Body of pancreas (tissue), 4 donors: ENCODE measurements around the gene ZNF536. TPM values are rescaled to one million over a fixed set of nuclear protein-coding genes. Genes with fewer than 3 reads are reported as not detected.
"Not testable (repeated sequence)": the region's sequence is repeated elsewhere in the genome, so short reads cannot be mapped to it uniquely, and the experiment has no call there.

Experiments used
- ATAC-seq: fragments of 150-250 bp; one replicate; pipeline ENCODE4 v1.9.1; 2016
- DNase-seq, 4 donors: peaks; one replicate each; pipeline ENCODE4 v3.0.0-alpha.2; 2019
- H3K27ac ChIP-seq, 4 donors: fragments of 200-600 bp; sonication (generic); 1 replicate in 3 of 4; 2 replicates in 1 of 4; pipeline versions ENCODE4 v1.5.1 to v1.6.1; 2016 to 2019; ENCODE audit warnings: mild to moderate bottlenecking in 1 of 4, mixed read lengths in 1 of 4, moderate library complexity in 1 of 4
- H3K27me3 ChIP-seq, 2 donors: fragments of 200-600 bp; sonication (generic); one replicate each; pipeline ENCODE4 v1.6.0; 2016; ENCODE audit warnings: mild to moderate bottlenecking in 1 of 2
- H3K36me3 ChIP-seq, 2 donors: fragments of 200-600 bp; sonication (generic); replicated peaks in 1 of 2; 2 replicates each; pipeline ENCODE4 v1.5.1; 2016; ENCODE audit warnings: low read depth in 2 of 2; ENCODE audit not compliant: insufficient read depth in 1 of 2
- H3K4me1 ChIP-seq: fragments of 200-600 bp; sonication (generic); one replicate; pipeline ENCODE4 v1.6.0; 2016
- H3K4me3 ChIP-seq, 2 donors: fragments of 200-600 bp; sonication (generic); 1 replicate in 1 of 2; 2 replicates in 1 of 2; pipeline ENCODE4 v1.5.1; 2016 to 2019
- H3K9me3 ChIP-seq, 3 donors: fragments of 200-600 bp; sonication (generic); 1 replicate in 2 of 3; 2 replicates in 1 of 3; pipeline ENCODE4 v1.5.1; 2016
- POLR2A ChIP-seq, 3 donors: fragments of 450-650 bp; IDR thresholded peaks; one replicate each; pipeline ENCODE4 v1.6.1; 2016; ENCODE audit warnings: antibody characterized with exemption in 3 of 3, mild to moderate bottlenecking in 2 of 3
- WGBS, 2 donors: methylation state at CpG; one replicate each; pipeline ENCODE4 v1.1.5; 2017; 5-methylcytosine and 5-hydroxymethylcytosine counted together
- intact Hi-C: fragments of 100-400 bp; cut with DNase I; formaldehyde crosslinking; loops from one replicate; pipeline ENCODE4 v1.15.1; 2023
- total RNA-seq, 2 donors: library from RNA; depleted of rRNA; stranded (reverse); fragments of >200 nt; gene quantifications; one replicate each; pipeline ENCODE4 v1.1.0, GENCODE V29; 2016
- TF ChIP-seq, protein P1 (sequence below), 7 experiments: fragments of 450-650 bp in 4 of 7; fragments of 200-600 bp in 3 of 7; sonication (generic) in 3 of 7; IDR thresholded peaks; one replicate each; pipeline ENCODE4 v1.5.1; 2016 to 2019; ENCODE audit warnings: antibody characterized with exemption in 7 of 7

Gene ZNF536
- total RNA-seq, 2 donors from 2014 or later, result not detected

GRCh38 chr19:30487178-30487577 is 115.0 kb downstream of the ZNF536 start:
- H3K27me3 ChIP-seq, result no peaks in the 10 kb centered on the region
- H3K27ac ChIP-seq, result no peak overlapping the region
- H3K9me3 ChIP-seq, result no peaks in the 10 kb centered on the region
- 42 to 49% methylated on average over 3 of the region's 3 CpGs for WGBS, 2 donors
- DNase-seq (no peak), ATAC-seq (no peak)
- H3K4me1 ChIP-seq, result no peaks in the 10 kb centered on the region
- no peak overlapping the region for H3K4me3 ChIP-seq
- intact Hi-C loops, result no loop called here
- TF ChIP-seq POLR2A (IDR thresholded peaks at IDR 0.05), result no peak
- TF ChIP-seq, protein P1, sequence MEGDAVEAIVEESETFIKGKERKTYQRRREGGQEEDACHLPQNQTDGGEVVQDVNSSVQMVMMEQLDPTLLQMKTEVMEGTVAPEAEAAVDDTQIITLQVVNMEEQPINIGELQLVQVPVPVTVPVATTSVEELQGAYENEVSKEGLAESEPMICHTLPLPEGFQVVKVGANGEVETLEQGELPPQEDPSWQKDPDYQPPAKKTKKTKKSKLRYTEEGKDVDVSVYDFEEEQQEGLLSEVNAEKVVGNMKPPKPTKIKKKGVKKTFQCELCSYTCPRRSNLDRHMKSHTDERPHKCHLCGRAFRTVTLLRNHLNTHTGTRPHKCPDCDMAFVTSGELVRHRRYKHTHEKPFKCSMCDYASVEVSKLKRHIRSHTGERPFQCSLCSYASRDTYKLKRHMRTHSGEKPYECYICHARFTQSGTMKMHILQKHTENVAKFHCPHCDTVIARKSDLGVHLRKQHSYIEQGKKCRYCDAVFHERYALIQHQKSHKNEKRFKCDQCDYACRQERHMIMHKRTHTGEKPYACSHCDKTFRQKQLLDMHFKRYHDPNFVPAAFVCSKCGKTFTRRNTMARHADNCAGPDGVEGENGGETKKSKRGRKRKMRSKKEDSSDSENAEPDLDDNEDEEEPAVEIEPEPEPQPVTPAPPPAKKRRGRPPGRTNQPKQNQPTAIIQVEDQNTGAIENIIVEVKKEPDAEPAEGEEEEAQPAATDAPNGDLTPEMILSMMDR (IDR thresholded peaks at IDR 0.05), result no peak
- no peaks in the 10 kb centered on the region for H3K36me3 ChIP-seq

- Histone ChIP-seq H3K27me3 (no peaks in the 10 kb centered on the region), H3K9me3 (no peaks in the 10 kb centered on the region), H3K4me1 (no peaks in the 10 kb centered on the region), H3K4me3 (no peak overlapping the region), H3K27ac (no peak overlapping the region), H3K36me3 (no peaks in the 10 kb centered on the region)
- WGBS, 2 donors, result 45 to 48% methylated on average over 3 of the region's 3 CpGs
- TF ChIP-seq, protein P1 (IDR thresholded peaks at IDR 0.05), result no peak
- no peak for TF ChIP-seq POLR2A (IDR thresholded peaks at IDR 0.05)
- DNase-seq (no peak), ATAC-seq (no peak)
- intact Hi-C loops, result no loop called here
Observed at GRCh38 chr19:30488191-30488590, 116.0 kb downstream of the ZNF536 start.

DNA sequence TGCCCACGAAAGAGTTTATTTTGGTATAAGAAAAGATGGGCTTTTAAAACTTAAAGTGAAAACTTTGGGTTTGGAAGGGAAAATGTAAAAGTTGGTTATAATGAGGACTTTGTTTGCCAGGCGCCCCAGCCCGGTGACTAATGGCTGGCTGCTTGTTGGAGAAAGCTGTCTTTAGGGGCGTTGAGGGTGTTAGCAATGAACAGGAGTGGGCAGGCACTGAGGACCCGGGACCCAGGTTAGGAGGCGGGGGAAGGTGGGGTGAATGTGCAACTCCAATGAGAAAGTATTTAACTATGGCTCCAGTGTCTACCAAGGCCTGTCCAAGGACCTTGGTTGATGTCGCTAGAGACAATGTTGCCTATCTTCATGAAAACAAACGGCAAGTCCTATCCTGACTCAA is 118.6 kb downstream of the ZNF536 start:
- Histone ChIP-seq H3K9me3 (no peaks in the 10 kb centered on the region), H3K27ac (no peak overlapping the region), H3K36me3 (no peaks in the 10 kb centered on the region), H3K4me1 (no peaks in the 10 kb centered on the region), H3K4me3 (no peak overlapping the region), H3K27me3 (no peaks in the 10 kb centered on the region)
- 75 to 82% methylated on average over 8 of the region's 8 CpGs for WGBS, 2 donors
- TF ChIP-seq, protein P1 (IDR thresholded peaks at IDR 0.05), result no peak
- TF ChIP-seq POLR2A (IDR thresholded peaks at IDR 0.05), result no peak
- ATAC-seq (no peak), DNase-seq (no peak)
- intact Hi-C loops, result no loop called here

- Histone ChIP-seq H3K4me3 (no peak overlapping the region), H3K4me1 (no peaks in the 10 kb centered on the region), H3K36me3 (no peaks in the 10 kb centered on the region), H3K9me3 (no peaks in the 10 kb centered on the region), H3K27me3 (no peaks in the 10 kb centered on the region), H3K27ac (no peak overlapping the region)
- intact Hi-C loops, result no loop called here
- DNase-seq (no peak), ATAC-seq (no peak)
- WGBS, 2 donors, result 31 to 42% methylated on average over 11 of the region's 11 CpGs
- no peak for TF ChIP-seq POLR2A (IDR thresholded peaks at IDR 0.05)
- TF ChIP-seq, protein P1 (IDR thresholded peaks at IDR 0.05), result no peak
Observed at GRCh38 chr19:30492586-30493270, 120.5 kb downstream of the ZNF536 start.

DNA sequence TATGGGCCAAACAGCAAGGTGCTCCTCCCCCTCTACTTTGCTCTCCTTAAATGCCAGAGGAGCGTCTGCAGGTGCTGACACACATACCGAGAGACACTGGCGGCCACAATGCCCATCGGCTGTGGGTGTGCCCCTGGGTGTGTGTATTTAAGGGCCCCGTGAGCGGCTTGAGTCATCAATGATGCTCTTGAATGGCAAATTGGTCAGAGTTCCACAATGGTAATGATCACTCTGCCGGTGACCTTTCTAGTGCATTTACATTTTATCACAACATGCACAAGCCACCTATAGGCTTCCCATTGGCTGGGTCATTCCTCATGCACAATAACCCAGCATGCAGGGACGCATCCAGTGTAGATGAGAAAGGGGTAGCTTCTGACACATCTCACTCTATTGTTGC is 124.8 kb downstream of the ZNF536 start:
- Histone ChIP-seq H3K36me3 (no peaks in the 10 kb centered on the region), H3K9me3 (no peaks in the 10 kb centered on the region), H3K27ac (no peak overlapping the region), H3K27me3 (no peaks in the 10 kb centered on the region), H3K4me1 (no peaks in the 10 kb centered on the region), H3K4me3 (no peak overlapping the region)
- WGBS, 2 donors, result 55 to 61% methylated on average over 6 to 8 of the region's 8 CpGs
- DNase-seq (no peak), ATAC-seq (no peak)
- intact Hi-C loops, result no loop called here
- TF ChIP-seq, protein P1 (IDR thresholded peaks at IDR 0.05), result no peak

DNA sequence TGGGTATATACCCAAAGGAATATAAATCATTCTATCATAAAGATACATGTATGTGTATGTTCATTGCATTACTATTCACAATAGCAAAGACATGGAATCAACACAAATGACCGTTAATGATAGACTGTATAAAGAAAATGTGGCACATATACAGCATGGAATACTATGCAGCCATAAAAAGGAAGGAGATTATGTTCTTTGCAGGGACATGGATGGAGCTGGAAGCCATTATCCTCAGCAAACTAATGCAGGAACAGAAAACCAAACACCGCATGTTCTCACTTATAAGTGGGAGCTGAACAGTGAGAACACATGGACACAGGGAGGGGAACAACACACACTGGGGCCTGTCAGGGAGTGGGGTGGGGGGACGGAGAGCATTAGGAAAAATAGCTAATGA is 125.9 kb downstream of the ZNF536 start:
- ATAC-seq, H3K27ac ChIP-seq, H3K4me3 ChIP-seq, H3K36me3 ChIP-seq, DNase-seq, H3K4me1 ChIP-seq, H3K27me3 ChIP-seq, H3K9me3 ChIP-seq, intact Hi-C loops: not testable (repeated sequence)
- WGBS, 2 donors, result 73 to 74% methylated on average over 3 of the region's 3 CpGs
